Right hindlimb (tissue), 1 donor: ENCODE measurements around the gene RNF217.
"Not testable (repeated sequence)": the region's sequence is repeated elsewhere in the genome, so short reads cannot be mapped to it uniquely, and the experiment has no call there.

Experiments used
- DNase-seq: peaks from one replicate; pipeline ENCODE4 v3.0.0-alpha.2; 2018

Gene RNF217

GRCh38 chr6:124963416-124963785 lies 1.2 kb downstream of the RNF217 start:
- no peak for DNase-seq

DNA sequence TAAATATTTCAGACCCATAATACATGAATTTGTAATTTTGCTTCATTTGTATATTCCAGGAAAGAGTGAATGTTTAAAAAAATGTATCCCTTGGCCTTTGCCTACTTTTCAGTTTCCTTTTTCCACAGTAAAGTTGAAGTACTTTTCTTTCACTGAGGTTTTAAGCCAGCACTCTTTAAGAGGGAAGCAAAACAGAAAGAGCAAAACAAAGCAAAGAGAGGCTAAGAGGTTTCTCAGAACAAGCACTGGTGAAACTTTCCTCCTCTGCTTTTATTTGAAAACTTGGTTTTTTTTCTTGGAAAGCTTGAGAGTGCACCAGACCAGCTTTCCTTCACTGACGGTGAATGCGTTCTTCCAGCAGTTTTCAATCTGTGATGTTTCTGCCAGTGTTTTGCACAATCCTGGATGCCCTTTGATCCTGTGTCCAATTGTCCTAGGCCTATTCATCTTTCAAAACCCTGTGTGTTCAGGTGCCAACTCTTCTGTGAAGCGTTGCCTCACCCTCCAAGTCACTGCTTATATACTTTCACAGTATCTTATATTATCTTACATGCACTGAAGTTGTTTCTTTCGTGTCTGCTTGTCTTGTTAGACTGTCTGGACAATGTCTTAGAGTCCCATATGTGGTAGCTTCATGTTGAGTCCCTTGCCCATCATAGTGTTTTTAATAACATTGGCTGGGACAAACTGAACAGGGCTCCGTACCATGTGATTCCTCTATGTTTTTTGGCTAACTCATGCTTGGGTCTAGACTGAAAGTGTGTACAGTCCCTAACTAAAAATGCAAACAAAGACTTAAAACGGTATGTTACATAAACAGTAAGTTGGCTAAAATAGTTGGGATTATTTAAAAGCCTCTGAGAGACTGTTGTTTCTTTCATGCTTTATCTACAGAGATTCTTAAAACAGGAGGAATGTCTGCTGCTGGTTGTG lies 1.9 kb downstream of the RNF217 start:
- DNase-seq = no peak

DNA sequence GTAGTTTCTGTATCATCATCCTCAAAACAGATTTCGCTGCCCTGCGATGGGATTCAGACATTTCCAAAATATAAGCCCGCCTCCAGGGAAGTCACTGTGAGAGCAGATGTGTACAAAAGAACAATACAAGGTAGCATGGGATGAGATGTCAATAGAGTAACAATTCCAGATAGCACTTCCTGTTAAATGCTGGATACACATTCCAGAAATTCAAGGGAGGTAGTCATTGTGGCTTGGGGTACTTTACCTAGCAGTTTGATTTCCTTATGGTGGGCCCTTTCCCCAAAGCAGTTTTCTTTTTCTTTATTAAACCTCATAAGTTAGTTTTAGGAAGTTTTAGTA lies 2.5 kb downstream of the RNF217 start:
- no peak for DNase-seq

- not testable (repeated sequence) for DNase-seq
These were observed 3.2 kb downstream of the RNF217 start for GRCh38 chr6:124965424-124965850.

GRCh38 chr6:124967444-124967843 lies 5.2 kb downstream of the RNF217 start:
- no peak for DNase-seq

GRCh38 chr6:124968401-124968800 lies 6.2 kb downstream of the RNF217 start:
- no peak for DNase-seq

GRCh38 chr6:124970243-124970642 lies 8.0 kb downstream of the RNF217 start:
- no peak for DNase-seq

GRCh38 chr6:124970763-124971162 lies 8.5 kb downstream of the RNF217 start:
- no peak for DNase-seq

DNA sequence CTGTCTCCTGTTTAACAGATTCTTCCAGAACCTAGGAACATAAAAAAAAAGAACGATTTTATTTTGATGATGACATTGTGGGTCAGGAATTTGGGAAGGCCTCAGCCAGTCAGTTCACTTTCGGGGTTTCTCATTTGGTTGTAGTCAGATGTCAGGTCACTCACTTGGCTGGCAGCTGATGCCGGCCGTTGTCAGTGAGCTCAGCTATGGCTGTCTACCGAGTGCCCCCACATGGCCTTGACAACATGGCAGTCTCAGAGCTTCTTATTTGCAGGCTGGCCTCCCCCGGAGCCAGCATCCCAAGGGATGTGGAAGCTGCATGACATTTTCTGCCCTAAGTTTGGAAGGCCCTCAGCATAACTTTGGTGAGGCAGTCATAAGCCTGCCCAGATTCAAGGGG lies 11.5 kb downstream of the RNF217 start:
- no peak for DNase-seq

- DNase-seq = no peak
These were observed 12.6 kb downstream of the RNF217 start for GRCh38 chr6:124974771-124975377.

- DNase-seq = no peak
These were observed 15.1 kb downstream of the RNF217 start for GRCh38 chr6:124977067-124977908.

- DNase-seq = no peak
These were observed 16.4 kb downstream of the RNF217 start for GRCh38 chr6:124978451-124979293.

DNA sequence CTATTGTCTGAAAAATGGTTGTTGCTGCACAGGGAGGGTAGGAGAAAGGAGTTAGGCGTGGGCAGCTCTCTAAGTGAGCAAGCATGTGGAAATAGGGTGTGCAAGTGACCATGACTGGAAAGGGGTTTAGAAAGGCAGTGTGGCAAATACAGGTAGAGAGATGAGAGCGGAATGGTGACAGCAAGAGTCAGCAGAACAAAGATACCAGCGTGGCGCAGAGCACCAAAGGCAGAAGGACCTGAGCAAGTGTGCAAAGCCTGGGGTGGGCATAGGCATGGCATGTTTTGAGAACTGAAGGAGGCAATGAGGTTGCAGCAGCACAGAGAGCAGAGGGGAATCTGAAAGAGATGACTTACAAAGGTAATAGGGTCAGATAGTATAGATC lies 17.0 kb downstream of the RNF217 start:
- DNase-seq = no peak

DNA sequence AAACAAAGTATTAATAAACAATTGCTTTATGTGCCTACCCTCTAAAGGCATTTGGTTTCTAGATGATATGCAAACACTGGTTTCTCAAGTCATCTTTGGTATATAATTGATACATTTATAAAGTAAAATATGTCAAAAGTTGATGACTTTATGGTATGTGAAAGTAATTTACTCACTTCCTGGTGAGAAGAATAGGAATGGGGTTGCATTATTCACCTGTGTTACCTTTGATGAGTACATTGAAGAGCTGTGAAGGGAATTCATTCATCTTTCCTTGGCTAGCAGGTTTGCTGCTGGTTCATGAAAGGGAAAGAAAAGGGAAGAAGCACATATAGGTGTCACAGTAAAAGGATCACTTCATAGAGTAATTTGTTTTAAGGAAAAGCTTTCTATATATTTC lies 20.4 kb downstream of the RNF217 start:
- DNase-seq = no peak

DNA sequence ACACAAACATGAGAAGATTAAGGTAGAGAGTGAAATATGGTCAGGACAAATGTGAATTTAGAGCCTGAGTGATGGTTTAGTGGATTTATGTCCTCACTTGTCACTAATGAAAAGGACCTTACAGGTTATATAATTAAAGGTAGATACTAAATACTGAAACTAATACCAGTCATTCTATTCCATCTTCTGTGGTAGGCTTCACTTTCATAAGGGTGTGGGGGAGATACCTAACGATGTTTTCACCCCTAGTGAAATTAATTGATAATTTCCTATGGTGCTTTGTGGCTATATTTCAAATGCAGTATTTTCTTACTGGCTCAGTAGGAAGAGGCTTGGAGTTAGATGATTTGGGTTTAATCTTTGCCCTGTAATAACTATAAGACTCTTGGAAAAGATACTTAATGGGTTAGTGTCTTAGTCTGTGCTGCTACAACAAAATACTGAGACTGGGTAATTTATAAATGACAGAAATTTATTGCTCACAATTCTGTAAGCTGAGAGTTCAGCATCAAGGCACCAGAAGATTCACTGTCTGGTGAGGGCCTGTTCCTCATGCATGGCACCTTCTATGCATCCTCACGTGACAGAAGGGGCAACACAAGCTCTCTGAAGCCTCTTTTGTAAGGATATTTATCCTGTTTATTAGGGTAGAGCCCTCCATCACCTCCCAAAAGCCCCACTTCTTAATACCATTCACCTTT lies 21.3 kb downstream of the RNF217 start:
- no peak for DNase-seq

GRCh38 chr6:124984668-124985338 lies 22.6 kb downstream of the RNF217 start:
- DNase-seq = no peak

- DNase-seq = no peak
These were observed 23.9 kb downstream of the RNF217 start for GRCh38 chr6:124986164-124986563.

DNA sequence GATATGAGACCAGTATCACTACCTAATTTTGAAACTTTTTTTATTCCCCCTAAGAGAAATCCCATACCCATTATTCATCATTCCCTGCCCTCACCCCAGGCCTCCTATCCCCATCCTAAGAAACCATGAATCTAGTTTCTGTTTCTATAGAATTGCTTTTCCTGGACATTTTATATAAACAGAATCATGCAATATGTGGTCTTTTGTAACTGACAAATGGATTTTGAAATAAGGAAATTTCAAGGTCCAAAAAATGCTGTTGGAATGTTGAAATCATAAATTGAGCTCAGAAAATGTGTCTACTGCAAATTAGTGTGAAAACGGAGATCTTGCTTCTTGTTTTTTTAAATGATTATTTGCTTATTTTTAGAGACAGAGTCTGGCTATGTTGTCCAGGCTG lies 25.1 kb downstream of the RNF217 start:
- DNase-seq = no peak

GRCh38 chr6:124987999-124988591 lies 25.9 kb downstream of the RNF217 start:
- no peak for DNase-seq

GRCh38 chr6:124989136-124989983 lies 27.1 kb downstream of the RNF217 start:
- DNase-seq = no peak
